HepG2 (cell line): ENCODE data around the gene SOWAHA. TPM values are rescaled to one million over a fixed set of nuclear protein-coding genes. Genes with fewer than 3 reads are reported as not detected.

Experiments
- AGO2 ChIP-seq: fragments of 200-400 bp; formaldehyde crosslinking; optimal IDR thresholded peaks from 2 replicates; pipeline ENCODE3; 2017; ENCODE audit warnings: mild to moderate bottlenecking, low read depth, low read length, moderate library complexity
- HNF1A ChIP-seq, 2 experiments: sonication (generic) in 1 of 2; formaldehyde crosslinking in 1 of 2; IDR thresholded peaks; 2 replicates each; pipeline versions ENCODE4 v1.4.0 to v1.6.1; 2016 to 2020; ENCODE audit warnings: borderline replicate concordance in 1 of 2, low read depth in 1 of 2, mild to moderate bottlenecking in 1 of 2, missing genetic modification reagents in 1 of 2
- HNRNPLL ChIP-seq: fragments of 200-400 bp; formaldehyde crosslinking; IDR thresholded peaks from 2 replicates; pipeline ENCODE4 v1.6.1; 2017; ENCODE audit warnings: mild to moderate bottlenecking, low read depth, low read length; ENCODE audit not compliant: poor library complexity, severe bottlenecking
- KAT7 ChIP-seq: IDR thresholded peaks from 2 replicates; pipeline ENCODE4 v1.6.1; 2018; ENCODE audit warnings: borderline replicate concordance, missing compliant biosample characterization
- MAX ChIP-seq: IDR thresholded peaks from 2 replicates; pipeline ENCODE4 v1.6.1; 2012; ENCODE audit warnings: inconsistent platforms
- MXI1 ChIP-seq: IDR thresholded peaks from 3 replicates; pipeline ENCODE4 v1.6.1; 2012; ENCODE audit warnings: low read depth, low read length, inconsistent platforms, borderline replicate concordance
- NPAS2 ChIP-seq: sonication (generic); formaldehyde crosslinking; IDR thresholded peaks from 2 replicates; pipeline ENCODE4 v1.8.0; 2022; ENCODE audit warnings: mild to moderate bottlenecking, missing genetic modification reagents, borderline replicate concordance
- SRF ChIP-seq: IDR thresholded peaks from 2 replicates; pipeline ENCODE4 v1.6.1; 2011; ENCODE audit warnings: mild to moderate bottlenecking, low read depth, low read length, moderate library complexity
- ZNF580 ChIP-seq: IDR thresholded peaks from 2 replicates; pipeline ENCODE4 v1.6.1; 2016; ENCODE audit warnings: low read depth, borderline replicate concordance
- ZNF609 ChIP-seq: sonication (generic); formaldehyde crosslinking; IDR thresholded peaks from 2 replicates; pipeline ENCODE4 v1.4.0; 2020; ENCODE audit warnings: mild to moderate bottlenecking, missing genetic modification reagents, borderline replicate concordance
- ZNF780A ChIP-seq: sonication (generic); formaldehyde crosslinking; IDR thresholded peaks from 2 replicates; pipeline ENCODE4 v1.8.0; 2022; ENCODE audit warnings: mild to moderate bottlenecking, missing genetic modification reagents, moderate library complexity
- polyA plus RNA-seq, 8 experiments: library from polyadenylated mRNA; depleted of rRNA in 3 of 8; stranded (reverse) in 7 of 8; unstranded in 1 of 8; fragments of >200 nt; fragmentation: Illumina TruSeq in 4 of 8; extraction: Trizol in 4 of 8; gene quantifications; 2 replicates each; pipeline versions ENCODE4 v1.2.1 to v1.2.3, GENCODE V29; 2011 to 2016; ENCODE audit warnings: low read depth in 4 of 8, missing spikeins in 1 of 8, mixed read lengths in 1 of 8; ENCODE audit not compliant: insufficient read depth in 1 of 8
- total RNA-seq, 5 experiments: library from RNA; depleted of rRNA; stranded (reverse); fragments of >200 nt; fragmentation: Illumina TruSeq; extraction: Trizol; gene quantifications; 2 replicates each; pipeline ENCODE4 v1.2.3, GENCODE V29; 2016; ENCODE audit warnings: low read depth in 1 of 5
- TF ChIP-seq, protein P1 (sequence below): sonication (generic); formaldehyde crosslinking; IDR thresholded peaks from 2 replicates; pipeline ENCODE4 v1.4.0; 2020; ENCODE audit warnings: missing genetic modification reagents, borderline replicate concordance

The SOWAHA gene
- total and polyA plus RNA-seq, 2 of the 13 experiments (the other 11 are each of a cell fraction or from before 2014, with no cell fraction given) = 0.95 to 1.9 TPM

GRCh38 chr5:132830436-132831094 is 17.5 kb downstream of the SOWAHA start, which contains the start of gene SHROOM1 (continued):
- TF ChIP-seq SRF (no peak), HNRNPLL (peak; percentile 12), NPAS2 (CRISPR knock-in tag) (0 out of 2 replicates have a peak, but pooled peaks have one; percentile 65), ZNF580 (CRISPR knock-in tag) (peak; percentile 17; the same call in 1 of the 2 replicates), MXI1 (no peak), KAT7 (CRISPR knock-in tag) (peak; percentile 68), ZNF780A (CRISPR knock-in tag) (peak; percentile 25; the same call in 1 of the 2 replicates), HNF1A (IDR thresholded peaks at IDR 0.05; ENCODE audit: low read depth) (no peak), HNF1A (CRISPR knock-in tag; IDR thresholded peaks at IDR 0.05; ENCODE audit: borderline replicate concordance) (peak; percentile 45; the same call in 1 of the 2 replicates), MAX (peak; percentile 53; the same call in 1 of the 2 replicates), ZNF609 (peak; percentile 67; the same call in 1 of the 2 replicates), AGO2 (peak; percentile 16)
- TF ChIP-seq, protein P1, sequence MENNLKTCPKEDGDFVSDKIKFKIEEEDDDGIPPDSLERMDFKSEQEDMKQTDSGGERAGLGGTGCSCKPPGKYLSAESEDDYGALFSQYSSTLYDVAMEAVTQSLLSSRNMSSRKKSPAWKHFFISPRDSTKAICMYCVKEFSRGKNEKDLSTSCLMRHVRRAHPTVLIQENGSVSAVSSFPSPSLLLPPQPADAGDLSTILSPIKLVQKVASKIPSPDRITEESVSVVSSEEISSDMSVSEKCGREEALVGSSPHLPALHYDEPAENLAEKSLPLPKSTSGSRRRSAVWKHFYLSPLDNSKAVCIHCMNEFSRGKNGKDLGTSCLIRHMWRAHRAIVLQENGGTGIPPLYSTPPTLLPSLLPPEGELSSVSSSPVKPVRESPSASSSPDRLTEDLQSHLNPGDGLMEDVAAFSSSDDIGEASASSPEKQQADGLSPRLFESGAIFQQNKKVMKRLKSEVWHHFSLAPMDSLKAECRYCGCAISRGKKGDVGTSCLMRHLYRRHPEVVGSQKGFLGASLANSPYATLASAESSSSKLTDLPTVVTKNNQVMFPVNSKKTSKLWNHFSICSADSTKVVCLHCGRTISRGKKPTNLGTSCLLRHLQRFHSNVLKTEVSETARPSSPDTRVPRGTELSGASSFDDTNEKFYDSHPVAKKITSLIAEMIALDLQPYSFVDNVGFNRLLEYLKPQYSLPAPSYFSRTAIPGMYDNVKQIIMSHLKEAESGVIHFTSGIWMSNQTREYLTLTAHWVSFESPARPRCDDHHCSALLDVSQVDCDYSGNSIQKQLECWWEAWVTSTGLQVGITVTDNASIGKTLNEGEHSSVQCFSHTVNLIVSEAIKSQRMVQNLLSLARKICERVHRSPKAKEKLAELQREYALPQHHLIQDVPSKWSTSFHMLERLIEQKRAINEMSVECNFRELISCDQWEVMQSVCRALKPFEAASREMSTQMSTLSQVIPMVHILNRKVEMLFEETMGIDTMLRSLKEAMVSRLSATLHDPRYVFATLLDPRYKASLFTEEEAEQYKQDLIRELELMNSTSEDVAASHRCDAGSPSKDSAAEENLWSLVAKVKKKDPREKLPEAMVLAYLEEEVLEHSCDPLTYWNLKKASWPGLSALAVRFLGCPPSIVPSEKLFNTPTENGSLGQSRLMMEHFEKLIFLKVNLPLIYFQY (CRISPR knock-in tag) = peak; percentile 77
